HG03025 (cell line): Measurements from ENCODE around the gene EXOC6.

Source experiments
- ATAC-seq: cut with Tn5 transposase; IDR thresholded peaks from one replicate; pipeline ENCODE4 v1.9.1; 2021; ENCODE audit warnings: mild to moderate bottlenecking, moderate library complexity; ENCODE audit not compliant: unreplicated experiment, low FRiP score

The EXOC6 gene

DNA sequence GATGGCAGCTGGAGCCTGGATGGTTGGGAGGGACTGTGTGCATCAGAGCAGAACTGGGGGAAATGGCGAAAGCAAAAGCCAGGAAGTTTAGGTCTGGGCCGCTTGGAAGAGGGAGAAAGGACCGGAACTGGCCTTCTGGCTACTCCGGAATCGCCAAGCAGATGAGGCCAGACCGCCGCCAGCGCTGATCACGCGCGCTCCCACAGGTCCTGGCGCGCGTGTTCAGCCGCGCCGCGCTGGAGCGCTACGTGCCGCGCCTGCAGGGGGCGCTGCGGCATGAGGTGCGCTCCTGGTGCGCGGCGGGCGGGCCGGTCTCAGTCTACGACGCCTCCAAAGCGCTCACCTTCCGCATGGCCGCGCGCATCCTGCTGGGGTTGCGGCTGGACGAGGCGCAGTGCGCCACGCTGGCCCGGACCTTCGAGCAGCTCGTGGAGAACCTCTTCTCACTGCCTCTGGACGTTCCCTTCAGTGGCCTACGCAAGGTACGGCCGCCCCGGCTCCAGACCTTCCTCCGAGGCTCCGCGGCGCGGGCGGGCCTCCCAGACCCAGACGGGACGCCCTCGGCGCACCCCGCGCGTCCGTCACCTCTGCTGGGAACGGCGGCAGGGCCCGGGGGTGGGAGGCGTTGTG lies 214.3 kb downstream of the EXOC6 start:
- ATAC-seq = no peak

DNA sequence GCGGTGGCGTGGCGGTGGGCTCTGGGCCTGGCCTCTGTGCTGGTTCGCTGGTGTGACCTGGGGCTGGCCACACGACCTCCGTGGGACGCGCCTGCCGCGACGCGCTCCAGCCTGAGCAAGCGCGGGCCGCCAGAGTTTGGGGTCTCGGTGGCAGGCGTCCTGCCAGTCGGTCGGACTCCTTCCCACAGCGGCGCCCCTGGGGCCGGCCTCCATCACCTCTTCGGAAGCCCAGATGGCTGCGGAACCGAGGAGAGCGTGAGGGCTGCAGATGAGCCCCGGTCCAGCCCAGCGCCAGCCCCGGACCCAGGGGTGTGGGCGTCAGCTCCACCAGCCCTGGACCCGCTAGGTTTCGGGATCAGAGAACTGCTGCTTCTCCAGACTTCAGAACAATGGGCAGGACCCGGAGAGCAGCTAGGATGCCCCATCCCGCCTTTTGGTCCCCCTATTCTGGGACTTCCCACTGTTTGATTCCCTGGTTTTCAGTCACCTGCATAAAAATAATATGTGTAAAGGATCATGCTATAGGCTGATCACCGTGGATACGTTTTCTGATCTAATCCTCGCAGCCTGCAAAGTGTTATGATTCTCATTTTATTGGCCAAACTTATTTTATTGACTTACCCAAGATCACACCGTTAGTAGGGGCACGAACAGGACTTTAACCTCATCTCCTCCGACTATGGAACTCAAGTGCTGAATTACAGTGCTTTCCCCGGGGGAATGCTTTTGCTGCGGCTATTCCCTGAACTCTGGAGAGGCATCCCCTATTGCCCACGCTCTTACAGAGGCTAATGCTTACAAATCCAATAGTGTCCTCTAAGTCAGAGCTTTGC lies 215.0 kb downstream of the EXOC6 start:
- no peak for ATAC-seq

DNA sequence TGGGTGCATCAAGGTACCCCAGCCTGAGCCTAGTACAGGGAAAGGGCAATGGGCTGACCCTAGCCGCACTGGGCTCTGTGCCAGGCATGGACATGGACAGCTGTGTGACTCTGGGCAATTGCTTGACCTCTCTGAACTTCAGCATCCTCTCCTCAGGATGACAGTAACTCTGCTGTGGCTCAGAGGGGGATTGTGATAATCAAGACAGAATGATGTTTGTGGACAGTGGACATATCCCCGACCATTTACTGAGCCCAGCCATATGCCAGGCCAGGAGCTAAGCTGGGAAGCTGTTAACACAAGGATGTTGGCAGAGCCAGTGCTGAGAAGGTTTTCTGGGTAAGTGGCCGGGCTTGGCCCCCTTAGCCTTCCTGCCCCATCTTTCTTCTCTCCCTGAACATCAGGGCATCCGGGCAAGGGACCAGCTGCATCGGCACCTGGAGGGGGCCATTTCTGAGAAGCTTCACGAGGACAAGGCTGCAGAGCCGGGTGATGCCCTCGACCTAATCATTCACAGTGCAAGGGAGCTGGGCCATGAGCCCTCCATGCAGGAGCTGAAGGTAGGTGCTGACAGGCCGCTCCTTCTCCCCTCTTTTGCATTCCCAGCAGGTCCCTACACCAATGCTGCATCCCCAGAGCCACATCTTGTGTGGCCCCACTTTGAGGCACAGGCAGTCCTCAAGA lies 215.8 kb downstream of the EXOC6 start:
- no peak for ATAC-seq

DNA sequence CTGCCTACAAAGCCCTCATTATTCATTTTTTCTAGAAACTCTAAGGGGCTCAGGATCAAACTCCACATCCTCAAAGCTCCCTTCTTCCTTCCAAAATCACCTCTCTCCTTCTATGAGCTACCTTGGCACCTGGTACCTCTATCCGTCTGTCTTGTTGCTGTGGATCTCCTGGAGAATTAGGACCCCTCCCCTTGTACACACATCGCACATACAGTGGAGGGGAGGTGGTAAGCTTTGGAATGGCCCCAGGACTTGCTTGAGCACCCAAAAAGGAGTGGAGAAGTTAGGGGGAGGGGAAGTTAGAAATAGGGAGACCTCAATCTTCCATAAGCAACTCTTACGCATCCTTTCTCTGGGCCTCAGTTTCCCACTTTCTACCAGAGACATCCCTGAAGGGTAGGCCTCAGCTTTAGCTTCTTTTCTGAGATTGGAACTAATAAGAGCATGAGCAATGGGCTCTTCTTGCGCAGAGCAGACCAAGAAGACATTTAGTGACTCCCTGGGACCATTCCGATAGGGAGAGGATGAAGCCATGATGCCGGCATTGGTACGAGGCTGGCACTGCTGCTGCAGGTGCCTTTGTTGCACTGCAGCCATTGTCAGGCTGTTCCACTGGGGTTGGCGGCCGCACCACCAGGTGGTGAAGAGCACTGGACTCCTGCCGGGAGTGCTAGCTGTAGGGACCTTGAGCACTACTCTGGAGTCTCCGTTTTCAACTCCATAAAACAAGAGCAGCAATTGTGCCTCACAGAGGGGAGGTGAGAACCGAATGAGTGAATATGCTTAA lies 216.7 kb downstream of the EXOC6 start:
- ATAC-seq = no peak

DNA sequence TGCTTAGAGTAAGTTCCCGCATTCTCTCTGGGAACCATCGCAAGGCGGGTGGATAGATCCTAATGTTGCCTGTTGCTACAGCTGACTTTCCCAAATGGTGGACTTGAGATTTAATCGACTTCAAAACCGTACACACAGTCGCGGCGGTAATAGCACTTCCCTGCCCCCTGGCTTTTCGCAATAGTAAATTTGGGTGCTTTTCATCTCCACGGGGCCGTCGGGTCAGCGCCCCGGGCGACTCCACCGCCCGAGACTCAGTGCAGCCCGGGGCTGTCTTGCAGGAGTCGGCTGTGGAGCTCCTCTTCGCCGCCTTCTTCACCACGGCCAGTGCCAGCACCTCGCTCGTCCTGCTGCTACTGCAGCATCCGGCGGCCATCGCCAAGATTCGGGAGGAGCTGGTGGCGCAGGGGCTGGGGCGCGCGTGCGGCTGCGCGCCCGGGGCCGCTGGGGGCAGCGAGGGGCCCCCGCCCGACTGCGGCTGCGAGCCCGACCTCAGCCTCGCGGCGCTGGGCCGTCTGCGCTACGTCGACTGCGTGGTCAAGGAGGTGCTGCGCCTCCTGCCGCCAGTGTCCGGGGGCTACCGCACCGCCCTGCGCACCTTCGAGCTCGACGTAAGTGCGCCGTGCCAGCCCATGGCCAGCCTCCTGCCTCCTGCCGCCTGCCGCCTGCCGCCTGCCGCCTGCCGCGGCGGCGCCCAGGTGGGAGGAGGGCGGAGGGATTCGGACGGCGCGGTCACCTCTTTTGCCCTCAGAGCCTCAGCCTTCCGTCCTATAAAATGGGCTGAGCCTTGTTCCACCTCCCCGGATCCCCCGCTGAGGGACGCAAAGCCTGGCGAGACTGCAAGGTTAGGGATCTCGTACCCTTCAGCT lies 217.6 kb downstream of the EXOC6 start:
- no peak for ATAC-seq

DNA sequence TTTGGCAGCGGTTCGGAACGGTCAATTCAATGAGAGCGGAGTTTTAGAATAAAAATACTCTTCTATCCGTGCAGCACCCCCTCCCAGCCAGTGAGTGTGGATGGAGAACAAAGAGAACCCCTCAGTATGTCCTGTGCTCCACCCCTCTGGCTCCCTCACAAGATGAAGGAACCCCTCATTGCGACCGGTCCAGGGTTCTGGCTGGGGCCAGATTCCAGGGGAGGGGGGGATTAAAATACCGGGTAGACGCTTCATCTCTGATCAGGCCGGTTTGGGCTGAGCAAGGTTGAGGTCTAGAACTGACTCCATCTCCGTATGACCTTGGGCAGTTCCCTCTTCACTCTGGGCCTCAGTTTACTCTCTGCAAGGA lies 218.2 kb downstream of the EXOC6 start:
- ATAC-seq = no peak

DNA sequence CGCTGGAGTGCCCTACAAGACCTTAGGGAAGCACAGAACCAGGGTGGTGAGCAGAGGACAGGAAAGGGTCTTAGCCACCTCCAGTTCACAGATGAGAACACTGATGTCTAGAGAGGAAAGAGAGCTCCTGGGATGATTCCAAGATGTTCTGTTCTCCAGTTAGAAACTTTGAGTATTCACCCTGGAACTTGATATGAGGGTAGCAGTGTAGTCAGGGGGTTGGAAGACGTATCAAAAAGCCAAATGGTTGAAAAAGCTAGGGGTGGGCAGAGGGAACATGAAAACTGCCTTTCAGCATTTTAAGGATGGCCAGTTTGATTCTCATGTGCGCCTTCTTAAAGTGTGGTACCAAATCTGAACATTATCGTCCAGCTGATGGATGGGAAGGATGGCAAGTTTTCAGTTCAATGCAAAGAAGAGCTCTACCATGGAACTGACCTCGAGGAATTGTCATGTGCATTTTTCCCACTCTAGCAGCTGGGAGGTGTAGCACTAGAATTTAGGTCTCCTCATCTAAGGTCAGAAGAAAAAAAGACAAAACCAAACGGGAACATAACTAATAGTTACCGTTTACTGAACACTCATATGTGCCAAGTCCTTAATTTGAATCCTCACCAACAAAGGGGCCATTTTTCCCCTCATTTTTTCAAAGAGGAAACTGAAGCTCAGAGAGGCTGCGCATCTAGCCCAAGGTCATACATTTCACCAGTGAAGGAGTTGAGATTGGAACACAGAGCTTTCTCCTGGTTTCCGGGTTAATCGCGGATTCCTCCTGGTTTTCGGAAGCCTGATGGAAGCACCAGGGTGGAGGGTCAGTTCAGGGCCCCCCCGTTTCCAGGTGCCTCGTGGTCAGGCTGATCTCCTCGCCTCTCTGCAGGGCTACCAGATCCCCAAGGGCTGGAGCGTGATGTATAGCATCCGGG lies 219.4 kb downstream of the EXOC6 start:
- ATAC-seq = no peak

DNA sequence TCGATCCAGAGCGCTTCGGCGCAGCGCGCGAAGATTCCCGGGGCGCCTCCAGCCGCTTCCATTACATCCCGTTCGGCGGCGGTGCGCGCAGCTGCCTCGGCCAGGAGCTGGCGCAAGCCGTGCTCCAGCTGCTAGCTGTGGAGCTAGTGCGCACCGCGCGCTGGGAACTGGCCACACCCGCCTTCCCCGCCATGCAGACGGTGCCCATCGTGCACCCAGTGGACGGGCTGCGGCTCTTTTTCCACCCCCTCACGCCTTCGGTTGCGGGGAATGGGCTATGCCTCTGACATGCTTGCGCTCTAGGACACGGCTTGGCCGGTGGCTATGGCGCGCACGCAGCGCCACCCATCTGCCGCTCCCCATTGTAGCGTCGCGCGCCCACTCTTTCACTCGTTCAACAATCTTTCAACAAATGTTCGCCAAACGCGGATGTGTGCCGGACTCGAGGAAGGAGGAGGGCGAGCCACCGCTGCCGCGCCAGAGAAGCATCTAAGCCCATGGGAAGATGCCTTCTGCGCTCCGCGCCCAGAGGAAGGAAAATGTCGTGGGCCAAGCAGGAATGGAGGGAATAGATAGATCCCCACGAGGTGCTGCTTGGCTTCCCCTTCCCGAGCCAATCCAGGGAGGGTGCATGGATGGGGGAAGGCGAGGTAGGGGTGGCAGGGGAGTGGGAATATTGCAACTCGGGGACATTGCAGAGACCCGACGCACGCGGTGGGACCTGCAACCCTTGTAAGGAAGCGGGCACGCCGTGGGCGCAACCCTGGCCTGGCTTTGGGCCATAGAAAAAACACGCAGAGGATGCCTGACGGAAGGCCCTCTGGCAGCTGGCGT lies 220.3 kb downstream of the EXOC6 start:
- ATAC-seq = no peak

DNA sequence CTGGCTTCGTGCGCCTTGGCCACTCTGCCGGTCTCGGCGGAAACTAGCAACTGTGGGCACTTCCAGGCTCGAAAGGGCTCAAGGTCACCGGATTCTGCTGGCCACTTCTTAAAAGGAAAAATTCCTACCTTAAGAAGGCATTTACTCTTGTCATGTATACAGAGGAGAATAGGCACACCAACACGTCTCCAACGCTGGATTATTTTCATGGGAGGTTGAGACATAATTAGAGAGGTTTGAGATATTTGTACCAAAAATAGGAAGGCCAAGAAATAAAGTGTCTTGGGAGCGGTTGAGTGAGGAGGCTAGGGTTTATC lies 220.9 kb downstream of the EXOC6 start:
- ATAC-seq = no peak

DNA sequence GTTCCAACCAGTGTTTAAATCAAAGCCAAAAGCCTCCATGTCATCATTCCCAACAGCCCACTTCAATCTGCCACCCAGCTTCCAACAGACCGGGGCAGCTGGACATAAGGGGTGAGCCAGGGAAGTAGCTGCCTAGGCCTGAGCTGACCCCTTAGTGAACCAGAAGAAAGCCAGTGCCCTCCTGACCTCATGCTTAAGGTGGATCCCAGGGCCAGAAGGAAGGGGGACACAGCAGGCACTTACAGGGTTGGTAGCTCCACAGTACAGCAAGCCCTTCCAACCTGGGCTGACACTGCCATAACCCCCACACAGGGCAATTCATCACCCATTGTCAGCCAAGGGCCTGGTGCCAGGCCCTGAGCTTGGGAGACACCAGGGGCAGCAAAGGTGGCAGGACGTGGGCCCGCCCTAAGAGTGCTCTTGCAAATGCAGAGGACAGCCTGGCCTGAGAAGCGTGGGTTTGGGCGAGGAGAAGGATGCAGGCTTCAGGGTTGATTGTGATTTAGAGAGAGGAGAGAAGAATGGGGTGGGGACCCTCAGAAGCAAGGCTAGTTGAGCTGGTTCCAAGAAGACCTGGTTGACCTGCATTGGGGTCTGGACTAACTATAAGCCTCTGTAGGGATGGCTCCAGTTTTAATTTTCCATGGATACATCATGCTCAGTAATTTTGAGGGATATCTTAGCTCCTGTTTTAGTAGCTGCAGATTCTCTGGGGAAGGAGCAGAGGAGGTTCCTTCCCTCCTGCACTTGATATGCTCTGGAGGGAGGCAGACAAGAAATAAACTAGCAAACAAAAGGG lies 222.3 kb downstream of the EXOC6 start:
- no peak for ATAC-seq

DNA sequence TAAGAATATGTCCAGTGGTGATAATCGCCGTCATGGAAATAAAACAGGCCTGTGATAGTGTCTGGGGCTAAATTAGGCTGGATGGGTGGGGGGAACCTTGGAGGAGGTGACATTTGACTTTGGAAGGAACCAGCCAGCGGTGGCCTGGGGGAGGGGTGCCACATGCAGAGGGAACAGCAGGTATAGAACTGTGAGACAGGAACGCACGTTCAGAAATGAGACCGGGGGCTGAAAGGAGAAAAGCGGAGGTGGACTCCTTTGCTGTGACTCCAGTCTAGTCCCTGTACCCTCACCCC lies 222.8 kb downstream of the EXOC6 start:
- no peak for ATAC-seq

DNA sequence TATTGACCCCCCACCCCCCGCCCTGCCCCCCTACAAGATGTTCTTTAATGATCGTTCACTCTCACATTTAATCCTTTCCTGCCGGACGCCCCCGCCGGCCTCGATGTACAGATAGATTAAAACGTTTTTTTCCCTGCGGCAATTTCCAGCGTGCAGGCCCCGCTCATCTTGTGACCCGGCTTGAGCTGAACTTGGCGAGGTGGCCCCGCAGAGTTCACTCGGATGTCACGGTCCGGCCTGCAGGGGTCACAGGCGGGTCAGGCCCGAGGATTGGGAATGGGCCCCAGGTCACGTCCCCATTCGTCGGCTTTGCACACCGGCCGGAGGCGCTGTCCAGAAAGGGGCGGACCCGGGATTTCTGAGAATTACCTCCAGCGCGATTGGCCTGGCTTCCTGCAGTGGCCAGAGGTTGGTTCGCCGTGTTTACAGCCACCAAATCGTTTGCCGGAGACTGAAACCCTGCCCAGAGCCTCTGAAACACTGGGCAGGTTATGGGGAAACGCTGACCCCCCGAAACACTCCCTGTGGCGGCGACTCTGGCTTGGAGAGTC lies 223.4 kb downstream of the EXOC6 start:
- ATAC-seq = no peak

DNA sequence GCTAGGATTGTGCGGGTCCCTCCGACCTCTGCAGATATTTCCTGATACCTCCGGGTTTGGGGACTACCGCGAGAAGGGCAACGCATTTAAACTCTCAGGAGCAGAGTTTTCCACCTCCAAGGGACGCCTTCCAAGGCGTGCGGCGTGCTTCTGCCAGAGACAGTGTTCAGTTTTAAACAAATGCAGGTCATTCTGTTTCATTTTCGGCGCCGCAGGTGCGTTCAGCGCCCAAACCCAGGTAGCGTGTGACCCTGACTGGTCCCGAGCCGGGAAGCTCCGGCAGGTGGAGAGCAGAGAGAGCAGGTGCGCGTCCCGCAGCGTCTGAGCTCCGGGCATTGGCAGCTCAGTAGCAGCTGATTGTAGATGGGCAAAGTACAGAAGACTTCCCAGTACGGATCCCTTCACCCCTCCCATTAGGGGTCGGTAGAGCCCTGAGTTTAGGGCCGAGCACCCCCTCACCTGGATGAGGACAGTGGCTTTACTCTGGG lies 223.9 kb downstream of the EXOC6 start:
- no peak for ATAC-seq

DNA sequence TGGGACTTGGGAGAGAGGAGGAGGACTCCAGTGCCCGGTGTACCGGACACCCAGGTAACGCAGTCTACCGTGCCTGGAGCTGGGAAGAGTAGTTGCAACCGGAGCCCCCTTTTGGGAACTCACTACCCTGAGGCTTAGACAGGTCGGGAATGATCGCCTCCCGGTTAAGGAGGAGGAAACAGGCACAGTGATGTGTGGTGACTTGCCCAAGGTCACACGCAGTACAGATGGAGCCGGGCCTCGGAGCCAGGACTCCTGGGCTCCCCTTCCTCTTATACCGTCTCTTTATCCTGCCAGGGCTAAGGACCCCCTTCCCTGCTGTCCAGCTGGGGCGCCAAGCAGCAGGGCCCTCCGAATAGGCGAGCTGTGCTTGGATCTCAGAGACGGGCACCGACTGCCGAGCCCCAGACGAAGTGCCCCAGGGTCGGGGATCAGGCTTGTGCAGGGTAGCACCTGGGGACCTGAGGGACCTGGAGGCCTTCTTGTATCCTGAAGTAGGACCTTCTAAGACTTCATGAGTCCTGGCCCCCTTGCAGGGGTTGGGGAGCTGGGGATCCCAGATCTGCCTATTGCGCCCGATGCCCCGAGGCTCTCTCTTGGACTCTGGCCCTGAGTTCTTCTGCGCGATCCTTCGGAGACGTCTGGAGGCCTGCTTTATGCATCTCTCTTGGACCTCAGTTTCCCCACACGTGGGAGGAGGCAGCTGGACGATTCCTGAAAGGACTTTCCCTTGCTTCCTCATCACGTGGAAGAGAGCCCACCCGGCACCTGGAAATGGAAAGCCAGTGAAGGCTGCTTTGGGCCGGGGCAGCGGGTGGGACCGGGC lies 224.6 kb downstream of the EXOC6 start:
- ATAC-seq = no peak

DNA sequence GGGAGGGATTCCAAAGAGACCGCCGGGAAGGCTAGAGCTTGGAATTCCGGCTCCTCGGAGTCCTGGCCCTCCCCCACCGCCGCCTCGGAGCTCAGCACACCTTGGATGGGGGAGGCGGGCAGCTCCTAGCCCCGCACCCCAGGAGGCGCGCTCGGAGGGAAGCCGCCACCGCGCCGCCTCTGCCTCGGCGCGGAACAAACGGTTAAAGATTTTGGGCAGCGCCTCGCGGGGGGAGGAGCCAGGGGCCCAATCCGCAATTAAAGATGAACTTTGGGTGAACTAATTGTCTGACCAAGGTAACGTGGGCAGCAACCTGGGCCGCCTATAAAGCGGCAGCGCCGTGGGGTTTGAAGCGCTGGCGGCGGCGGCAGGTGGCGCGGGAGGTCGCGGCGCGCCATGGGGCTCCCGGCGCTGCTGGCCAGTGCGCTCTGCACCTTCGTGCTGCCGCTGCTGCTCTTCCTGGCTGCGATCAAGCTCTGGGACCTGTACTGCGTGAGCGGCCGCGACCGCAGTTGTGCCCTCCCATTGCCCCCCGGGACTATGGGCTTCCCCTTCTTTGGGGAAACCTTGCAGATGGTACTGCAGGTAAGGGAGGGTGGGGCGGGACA lies 225.3 kb downstream of the EXOC6 start, which contains the start of gene CYP26A1:
Gene CYP26A1, plus strand, starts transcription at position 355 of the 608 bp plus-strand sequence. Its CDS starts 42 bp downstream, at position 397.
- no peak for ATAC-seq

DNA sequence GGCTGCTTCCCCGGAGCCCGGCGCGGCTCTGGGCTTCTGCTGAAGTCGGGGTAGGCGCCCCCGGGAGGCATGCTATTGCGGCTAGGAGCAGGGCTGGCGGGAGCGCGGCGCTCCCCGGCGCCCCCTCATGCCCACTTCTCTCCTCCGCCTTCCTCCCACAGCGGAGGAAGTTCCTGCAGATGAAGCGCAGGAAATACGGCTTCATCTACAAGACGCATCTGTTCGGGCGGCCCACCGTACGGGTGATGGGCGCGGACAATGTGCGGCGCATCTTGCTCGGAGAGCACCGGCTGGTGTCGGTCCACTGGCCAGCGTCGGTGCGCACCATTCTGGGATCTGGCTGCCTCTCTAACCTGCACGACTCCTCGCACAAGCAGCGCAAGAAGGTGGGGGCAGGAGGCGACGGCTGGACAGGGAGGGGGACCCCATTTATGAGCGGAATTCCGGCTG lies 225.9 kb downstream of the EXOC6 start:
- ATAC-seq = no peak
